DOHH2 (cell line): ENCODE results near the gene PAM.

Source experiments
- EZH2phosphoT487 ChIP-seq: fragments of 200-600 bp; sonication (generic); IDR thresholded peaks from 2 replicates; pipeline ENCODE4 v1.6.1; 2017; ENCODE audit warnings: borderline replicate concordance, mild to moderate bottlenecking, antibody characterized with exemption, low read length, moderate library complexity, mixed read lengths
- TF ChIP-seq, protein P1 (sequence below): fragments of 200-600 bp; sonication (generic); IDR thresholded peaks from one replicate; pipeline ENCODE4 v1.5.1; 2014; ENCODE audit warnings: antibody characterized with exemption, mild to moderate bottlenecking, low read depth, low read length; ENCODE audit not compliant: poor library complexity, severe bottlenecking

DNA sequence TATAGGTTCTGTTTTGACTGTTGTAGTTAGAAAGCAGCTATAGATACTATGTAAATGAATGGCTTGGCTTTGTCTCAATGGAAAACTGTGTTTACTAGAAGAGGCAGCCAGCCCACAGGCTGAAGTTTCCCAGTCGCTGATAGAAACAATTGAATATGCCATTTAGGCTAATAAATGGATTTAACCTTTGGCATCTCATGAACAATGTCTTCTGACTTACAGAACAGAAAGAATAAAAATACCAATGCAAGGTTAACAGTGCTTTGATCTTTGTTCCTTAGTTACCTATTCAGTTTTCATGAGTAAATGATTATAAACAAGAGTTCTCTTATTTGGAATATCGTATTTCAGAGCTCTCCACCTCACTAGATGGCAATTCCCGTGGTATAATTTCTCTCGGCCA, 120.6 kb downstream of the PAM start:
- TF ChIP-seq, protein P1, sequence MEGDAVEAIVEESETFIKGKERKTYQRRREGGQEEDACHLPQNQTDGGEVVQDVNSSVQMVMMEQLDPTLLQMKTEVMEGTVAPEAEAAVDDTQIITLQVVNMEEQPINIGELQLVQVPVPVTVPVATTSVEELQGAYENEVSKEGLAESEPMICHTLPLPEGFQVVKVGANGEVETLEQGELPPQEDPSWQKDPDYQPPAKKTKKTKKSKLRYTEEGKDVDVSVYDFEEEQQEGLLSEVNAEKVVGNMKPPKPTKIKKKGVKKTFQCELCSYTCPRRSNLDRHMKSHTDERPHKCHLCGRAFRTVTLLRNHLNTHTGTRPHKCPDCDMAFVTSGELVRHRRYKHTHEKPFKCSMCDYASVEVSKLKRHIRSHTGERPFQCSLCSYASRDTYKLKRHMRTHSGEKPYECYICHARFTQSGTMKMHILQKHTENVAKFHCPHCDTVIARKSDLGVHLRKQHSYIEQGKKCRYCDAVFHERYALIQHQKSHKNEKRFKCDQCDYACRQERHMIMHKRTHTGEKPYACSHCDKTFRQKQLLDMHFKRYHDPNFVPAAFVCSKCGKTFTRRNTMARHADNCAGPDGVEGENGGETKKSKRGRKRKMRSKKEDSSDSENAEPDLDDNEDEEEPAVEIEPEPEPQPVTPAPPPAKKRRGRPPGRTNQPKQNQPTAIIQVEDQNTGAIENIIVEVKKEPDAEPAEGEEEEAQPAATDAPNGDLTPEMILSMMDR, result no peak
- no peak for TF ChIP-seq EZH2phosphoT487
